ENCODE results near the gene CAMSAP3. TPM values are rescaled to one million over a fixed set of nuclear protein-coding genes. Genes with fewer than 3 reads are reported as not detected.

CAMSAP3 gene
- polyA plus RNA-seq, 2 of the 4 experiments (the other 2 are of a cell fraction) = 1.3 to 3.6 TPM

- TF ChIP-seq HOXA7 (CRISPR knock-in tag; IDR thresholded peaks at IDR 0.05) (no peak), JUN (IDR thresholded peaks at IDR 0.05) (no peak), RNF2 (IDR thresholded peaks at IDR 0.05; ENCODE audit: borderline replicate concordance, low read depth) (no peak)
Observed at GRCh38 chr19:7648265-7649014, 52.8 kb downstream of the CAMSAP3 start (continued).

- ChIA-PET POLR2A (no interaction called here), CTCF (interaction anchor here (0.7 kb wide), 1 partner anchor 30 kb away, joined by 4 read pairs; the partner anchor contains the start of gene TRAPPC5)
- ATAC-seq = no peak
- Histone ChIP-seq H3K4me3 (no peak overlapping the region), H3K4me1 (no peaks in the 10 kb centered on the region), H3K9me3 (no peaks in the 10 kb centered on the region), H3K4me2 (no peak overlapping the region), H3K27ac (no peak overlapping the region)
- no peak for DNase-seq (ENCODE audit: low read depth in 1 of 2, low spot score in 1 of 2)
- WGBS (ENCODE audit: missing lambda C conversion rate) = 84% methylated on average over 2 of the region's 2 CpGs
- no peak for FAIRE-seq
- TF ChIP-seq USF2 (IDR thresholded peaks at IDR 0.05) (no peak), ZFP36 (IDR thresholded peaks at IDR 0.05; ENCODE audit: borderline replicate concordance, partially characterized antibody) (peak; percentile 85), ZC3H11A (IDR thresholded peaks at IDR 0.05) (no peak), NR3C1 (IDR thresholded peaks at IDR 0.05) (no peak), RFX5 (IDR thresholded peaks at IDR 0.05) (no peak), REST (IDR thresholded peaks at IDR 0.05) (no peak)
Observed at GRCh38 chr19:7650148-7650547, 54.5 kb downstream of the CAMSAP3 start.

GRCh38 chr19:7652061-7652641, 56.5 kb downstream of the CAMSAP3 start:
- DNase-seq (ENCODE audit: low read depth in 1 of 2, low spot score in 1 of 2) (peak; percentile 75 to 85), ATAC-seq (peak; percentile 76 to 84), FAIRE-seq (no peak)
- POLR2A ChIA-PET = no interaction called here
- 3% methylated on average over 28 of the region's 28 CpGs for WGBS (ENCODE audit: missing lambda C conversion rate)
- Histone ChIP-seq H3K9me3 (no peaks in the 10 kb centered on the region), H3K4me3 (peak overlapping the region; percentile 31; the same call in 1 of the 3 replicates), H3K27ac (peak overlapping the region; percentile 32 to 76; a peak in 5 of 6 replicates), H3K4me1 (no peaks in the 10 kb centered on the region), H3K4me2 (peak overlapping the region; percentile 71)
- CTCF ChIA-PET = interaction anchor here (0.6 to 2.1 kb wide), 24 partner anchors 9 to 1349 kb away, joined by 3 to 16 read pairs (median 4); partner anchors contain the start of genes PET100, RETN and XAB2
- TF ChIP-seq MAX (IDR thresholded peaks at IDR 0.05) (0 out of 2 replicates have a peak, but pooled peaks have one; percentile 23), RAD21 (conservative IDR thresholded peaks at IDR 0.05 in 1 of 2, IDR thresholded peaks at IDR 0.05 in 1 of 2) (peak; percentile 44 to 59; a peak in 4 of 5 replicates), REST (IDR thresholded peaks at IDR 0.05) (no peak), CEBPB (IDR thresholded peaks at IDR 0.05) (peak; percentile 50 to 64; a peak in 3 of 4 replicates), SMC3 (IDR thresholded peaks at IDR 0.05) (peak; percentile 86), JUN (IDR thresholded peaks at IDR 0.05) (0 out of 5 replicates have a peak, but pooled peaks of 1 of the 2 experiments have one; percentile 24), CTCF (IDR thresholded peaks at IDR 0.05) (peak; percentile 88), NR3C1 (IDR thresholded peaks at IDR 0.05) (no peak)
